NCI-H460 (cell line): ENCODE data around the gene EPB41L5. TPM values are rescaled to one million over a fixed set of nuclear protein-coding genes. Genes with fewer than 3 reads are reported as not detected.
"Not testable (repeated sequence)": the region's sequence is repeated elsewhere in the genome, so short reads cannot be mapped to it uniquely, and the experiment has no call there.

Experiments
- DNase-seq: peaks from one replicate; pipeline ENCODE4 v3.0.0-alpha.2; 2016; ENCODE audit warnings: low read depth; ENCODE audit errors: extremely low read depth
- polyA plus RNA-seq: library from polyadenylated mRNA; depleted of rRNA; stranded (reverse); fragments of >200 nt; gene quantifications from 2 replicates; pipeline ENCODE4 v1.2.3, GENCODE V29; 2014; cell fraction: nucleus; rRNA removed
- total RNA-seq: library from RNA; depleted of rRNA; stranded (reverse); fragments of >200 nt; shearing (Covaris generic); gene quantifications from 2 replicates; pipeline ENCODE4 v1.2.3, GENCODE V29; 2014; rRNA removed

The EPB41L5 gene
- total RNA-seq, result 21.5 and 21.9 TPM in 2 replicates
- polyA plus RNA-seq, result 7.9 and 84.5 TPM in 2 replicates

- peak; percentile 87 for DNase-seq
Measured at GRCh38 chr2:120012771-120013596, at the start of gene EPB41L5. TSS of gene EPB41L5 (plus strand) at chr2:120013077. CDS start at chr2:120019085, 6,008 bp downstream.

- DNase-seq, result no peak
Measured at GRCh38 chr2:119981896-119982295, 31.0 kb upstream of the EPB41L5 start.

- no peak for DNase-seq
Measured at GRCh38 chr2:119982506-119982905, 30.4 kb upstream of the EPB41L5 start.

- no peak for DNase-seq
Measured at GRCh38 chr2:119983108-119983507, 29.8 kb upstream of the EPB41L5 start.

- DNase-seq, result peak; percentile 60
Measured at GRCh38 chr2:119996148-119996547, 16.7 kb upstream of the EPB41L5 start.

- not testable (repeated sequence) for DNase-seq
Measured at GRCh38 chr2:119996896-119997891, 15.7 kb upstream of the EPB41L5 start.

- no peak for DNase-seq
Measured at GRCh38 chr2:120001471-120001870, 11.4 kb upstream of the EPB41L5 start.

- DNase-seq, result no peak
Measured at GRCh38 chr2:120004254-120004653, 8.6 kb upstream of the EPB41L5 start.

GRCh38 chr2:120005834-120006521, 6.9 kb upstream of the EPB41L5 start:
- no peak for DNase-seq

- DNase-seq, result no peak
Measured at GRCh38 chr2:120007851-120008250, 5.0 kb upstream of the EPB41L5 start.

GRCh38 chr2:120012363-120012762, 514 bp upstream of the EPB41L5 start:
- DNase-seq, result no peak

GRCh38 chr2:120013597-120014223, 833 bp downstream of the EPB41L5 start:
- DNase-seq, result no peak

- DNase-seq, result no peak
Measured at GRCh38 chr2:120014226-120014980, 1.5 kb downstream of the EPB41L5 start.

GRCh38 chr2:120016800-120017199, 3.9 kb downstream of the EPB41L5 start:
- DNase-seq, result no peak

GRCh38 chr2:120017201-120017600, 4.3 kb downstream of the EPB41L5 start:
- no peak for DNase-seq

- DNase-seq, result no peak
Measured at GRCh38 chr2:120018549-120018948, 5.7 kb downstream of the EPB41L5 start.

- DNase-seq, result no peak
Measured at GRCh38 chr2:120020554-120020953, 7.7 kb downstream of the EPB41L5 start.

- not testable (repeated sequence) for DNase-seq
Measured at GRCh38 chr2:120022505-120022904, 9.6 kb downstream of the EPB41L5 start.

- DNase-seq, result no peak
Measured at GRCh38 chr2:120026890-120027289, 14.0 kb downstream of the EPB41L5 start.
